Mesothelial cell of epicardium (in vitro differentiated cells): Measurements from ENCODE around the gene ELL2. TPM values are rescaled to one million over a fixed set of nuclear protein-coding genes. Genes with fewer than 3 reads are reported as not detected.
A peak's percentile ranks its signal among the peaks of the same experiment; 100 is the strongest.

Experiments used
- DNase-seq, 2 experiments: peaks; one replicate each; pipeline ENCODE4 v3.0.0; 2021; ENCODE audit warnings: low spot score in 2 of 2; ENCODE audit not compliant: unreplicated experiment in 2 of 2
- H3K27ac Mint-ChIP-seq: 2 replicates; pipeline ENCODE4 v1.8.0; 2021; ENCODE audit warnings: mixed read lengths
- H3K27me3 Mint-ChIP-seq: 2 replicates; pipeline ENCODE4 v1.8.0; 2021; ENCODE audit warnings: low read depth, mixed read lengths
- H3K36me3 Mint-ChIP-seq: 2 replicates; pipeline ENCODE4 v1.8.0; 2021; ENCODE audit warnings: mixed read lengths
- H3K4me1 Mint-ChIP-seq: 2 replicates; pipeline ENCODE4 v1.8.0; 2021; ENCODE audit warnings: mixed read lengths
- H3K4me3 Mint-ChIP-seq: 2 replicates; pipeline ENCODE4 v1.8.0; 2021; ENCODE audit warnings: mild to moderate bottlenecking, moderate library complexity, mixed read lengths
- H3K9me3 Mint-ChIP-seq: 2 replicates; pipeline ENCODE4 v1.8.0; 2021; ENCODE audit warnings: mixed read lengths
- total RNA-seq: library from RNA; stranded (reverse); gene quantifications from 3 replicates; pipeline ENCODE4 v1.2.1, GENCODE V29; 2021
- TF ChIP-seq, protein P1 (sequence below): fragments of 200-600 bp; sonication (generic); IDR thresholded peaks from one replicate; pipeline ENCODE4 v1.5.0; 2021; ENCODE audit warnings: antibody characterized with exemption; ENCODE audit not compliant: unreplicated experiment

ELL2 gene
- total RNA-seq, 1 donor from 2014 or later, result 11.7 TPM

GRCh38 chr5:95959051-95959887, 2.4 kb downstream of the ELL2 start:
- Mint-ChIP-seq H3K4me3 (peak overlapping the region; percentile 89), H3K27me3 (peaks cover 15% of the 10 kb centered on the region), H3K4me1 (peaks cover 38% of the 10 kb centered on the region), H3K9me3 (no peaks in the 10 kb centered on the region), H3K36me3 (no peaks in the 10 kb centered on the region), H3K27ac (no peak overlapping the region)
- no peak for DNase-seq
- TF ChIP-seq, protein P1, sequence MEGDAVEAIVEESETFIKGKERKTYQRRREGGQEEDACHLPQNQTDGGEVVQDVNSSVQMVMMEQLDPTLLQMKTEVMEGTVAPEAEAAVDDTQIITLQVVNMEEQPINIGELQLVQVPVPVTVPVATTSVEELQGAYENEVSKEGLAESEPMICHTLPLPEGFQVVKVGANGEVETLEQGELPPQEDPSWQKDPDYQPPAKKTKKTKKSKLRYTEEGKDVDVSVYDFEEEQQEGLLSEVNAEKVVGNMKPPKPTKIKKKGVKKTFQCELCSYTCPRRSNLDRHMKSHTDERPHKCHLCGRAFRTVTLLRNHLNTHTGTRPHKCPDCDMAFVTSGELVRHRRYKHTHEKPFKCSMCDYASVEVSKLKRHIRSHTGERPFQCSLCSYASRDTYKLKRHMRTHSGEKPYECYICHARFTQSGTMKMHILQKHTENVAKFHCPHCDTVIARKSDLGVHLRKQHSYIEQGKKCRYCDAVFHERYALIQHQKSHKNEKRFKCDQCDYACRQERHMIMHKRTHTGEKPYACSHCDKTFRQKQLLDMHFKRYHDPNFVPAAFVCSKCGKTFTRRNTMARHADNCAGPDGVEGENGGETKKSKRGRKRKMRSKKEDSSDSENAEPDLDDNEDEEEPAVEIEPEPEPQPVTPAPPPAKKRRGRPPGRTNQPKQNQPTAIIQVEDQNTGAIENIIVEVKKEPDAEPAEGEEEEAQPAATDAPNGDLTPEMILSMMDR, result no peak

DNA sequence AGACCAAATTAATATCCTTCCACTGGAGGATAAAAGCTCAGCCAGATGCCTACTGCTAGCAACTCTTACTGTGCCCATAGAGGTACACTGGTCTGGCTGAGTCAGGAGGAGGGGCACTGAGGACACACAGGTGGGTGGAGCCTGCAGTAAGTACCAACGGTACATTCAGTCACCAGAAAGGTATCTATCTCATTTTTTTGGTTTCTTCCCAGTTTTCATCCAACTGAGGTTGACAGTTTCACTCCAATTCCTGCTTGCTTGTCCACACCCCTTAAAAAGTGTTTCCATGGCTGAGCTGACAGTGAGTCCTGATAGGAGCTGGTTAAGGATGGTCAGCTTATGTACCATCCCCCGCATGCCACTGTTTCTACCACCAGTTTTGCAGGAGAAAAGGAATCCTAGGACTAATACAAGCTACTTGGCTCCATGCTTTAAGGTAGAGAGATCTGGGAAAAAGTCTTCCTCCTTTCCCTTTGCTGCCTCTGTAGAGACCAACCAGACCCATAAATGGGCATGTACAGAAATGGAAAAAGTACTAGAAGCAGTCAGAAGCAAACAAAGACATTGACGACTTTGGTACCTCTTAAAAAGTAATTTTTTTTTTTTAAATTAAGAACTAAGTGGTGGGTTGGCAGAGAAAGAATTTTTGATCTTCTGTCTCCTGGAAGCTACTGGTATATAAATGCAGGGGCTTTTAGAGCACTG, 3.2 kb downstream of the ELL2 start:
- Mint-ChIP-seq H3K4me1 (peaks cover 38% of the 10 kb centered on the region), H3K9me3 (no peaks in the 10 kb centered on the region), H3K27me3 (peaks cover 15% of the 10 kb centered on the region), H3K4me3 (no peak overlapping the region), H3K36me3 (no peaks in the 10 kb centered on the region), H3K27ac (no peak overlapping the region)
- TF ChIP-seq, protein P1, result no peak
- DNase-seq, result no peak

DNA sequence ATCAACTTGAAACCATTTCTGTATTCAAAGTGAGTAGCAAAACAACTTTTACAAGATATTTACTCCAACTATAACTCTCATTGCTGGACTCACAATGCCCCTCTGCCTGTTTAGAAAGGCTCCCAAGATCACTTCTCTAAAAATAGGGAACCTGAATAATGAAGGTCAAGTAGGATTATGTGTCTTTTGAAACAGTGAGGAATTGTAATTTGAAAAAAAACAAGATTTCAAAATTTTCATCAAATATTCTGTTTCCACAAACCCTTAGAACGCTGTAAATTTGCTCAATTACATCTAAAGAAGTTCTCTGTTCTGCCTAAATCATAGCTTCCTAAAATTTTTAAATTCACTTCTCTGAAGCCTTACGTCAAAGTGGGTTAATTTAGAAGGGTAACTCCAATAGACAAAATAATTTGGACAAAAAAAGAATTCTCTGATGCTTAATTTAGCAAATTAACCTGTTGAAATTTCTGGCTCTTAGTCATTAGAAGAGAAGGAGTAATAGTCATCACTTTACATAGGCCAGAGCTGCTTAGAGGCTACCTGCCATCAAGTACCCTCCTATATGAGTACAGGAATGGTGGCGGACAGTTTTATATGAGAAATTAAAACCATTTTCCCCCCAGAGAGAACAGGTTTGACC, 4.0 kb downstream of the ELL2 start:
- Mint-ChIP-seq H3K4me1 (peaks cover 38% of the 10 kb centered on the region), H3K4me3 (no peak overlapping the region), H3K27ac (no peak overlapping the region), H3K27me3 (peaks cover 15% of the 10 kb centered on the region), H3K9me3 (no peaks in the 10 kb centered on the region), H3K36me3 (no peaks in the 10 kb centered on the region)
- no peak for DNase-seq
- TF ChIP-seq, protein P1, result no peak

GRCh38 chr5:95956900-95957293, 4.8 kb downstream of the ELL2 start:
- Mint-ChIP-seq H3K4me1 (peaks cover 32% of the 10 kb centered on the region), H3K4me3 (no peak overlapping the region), H3K27ac (no peak overlapping the region)

More at GRCh38 chr5:95956900-95957293, 4.8 kb downstream of the ELL2 start:
- no peak for DNase-seq
- H3K27me3 Mint-ChIP-seq, result peaks cover 15% of the 10 kb centered on the region
- H3K36me3 Mint-ChIP-seq, result no peaks in the 10 kb centered on the region
- TF ChIP-seq, protein P1, result no peak
- H3K9me3 Mint-ChIP-seq, result peaks cover 1% of the 10 kb centered on the region
